Measurements from ENCODE around the gene DHFR.

- TF ChIP-seq POLR2A (IDR thresholded peaks at IDR 0.05) (no peak), CTCF (IDR thresholded peaks at IDR 0.05) (no peak)
Observed at GRCh38 chr5:80698369-80698768, 43.6 kb upstream of the DHFR start.

All from body of pancreas (tissue), 4 donors.